Left colon (tissue), 2 donors: ENCODE data around the gene MAGEC1. TPM values are rescaled to one million over a fixed set of nuclear protein-coding genes. Genes with fewer than 3 reads are reported as not detected.

Experiments
- ATAC-seq: fragments of 200-7000 bp; cut with Tn5 transposase; one replicate; pipeline ENCODE4 v1.9.1; 2020; ENCODE audit warnings: mild to moderate bottlenecking, moderate library complexity
- DNase-seq, 2 donors: peaks; one replicate each; pipeline ENCODE4 v3.0.0-alpha.2; 2020
- intact Hi-C, 2 donors: fragments of 100-400 bp; cut with DNase I in 1 of 2; cut with micrococcal nuclease in 1 of 2; formaldehyde crosslinking; loops; one replicate each; pipeline versions ENCODE4 v1.11.2 to v1.14.0; 2022; cut with DNase I, micrococcal nuclease
- total RNA-seq, 2 donors: library from RNA; stranded (reverse); fragmentation: NEBNext Ultra II Directional; extraction: Animal tissue kit (Norgen Biotek cat#: 25700); gene quantifications; one replicate each; pipeline ENCODE4 v1.2.1, GENCODE V29; 2021
- donor health status: DM: no; HTN: no; CAD: no.
- donor health status: DM: yes; HTN: yes; CAD: no.

MAGEC1 gene
- total RNA-seq, 2 donors from 2014 or later, result not detected

DNA sequence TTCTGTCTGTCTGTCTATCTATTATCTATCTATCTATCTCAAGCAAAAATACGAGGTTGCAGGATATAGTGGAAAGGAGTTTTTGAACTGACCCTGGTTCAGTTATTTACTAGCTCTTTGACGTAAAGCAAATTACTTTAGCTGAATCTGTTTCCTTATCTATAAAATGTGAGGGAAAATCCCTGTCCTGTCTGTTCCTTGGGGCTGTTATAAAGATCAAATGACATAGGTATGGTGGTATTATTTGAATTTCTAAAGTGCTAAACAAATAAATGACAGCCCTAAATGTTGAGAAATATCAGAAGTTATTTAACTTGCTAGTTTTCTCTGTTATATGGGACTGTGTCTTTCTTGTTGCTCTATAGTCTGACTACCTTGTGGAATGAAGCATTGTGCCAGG, 55.0 kb downstream of the MAGEC1 start:
- intact Hi-C loops, result no loop called here
- DNase-seq, result no peak
- no peak for ATAC-seq

Other genes with a start within 250 kb of the MAGEC1 start
- gene SPANXD, start 205.2 kb upstream of the MAGEC1 start, total RNA-seq, result not detected
- not detected for gene MAGEC3, start 65.6 kb upstream of the MAGEC1 start, total RNA-seq